Ramos (cell line): Measurements from ENCODE around the gene ELL3.
"Not testable (repeated sequence)": the region's sequence is repeated elsewhere in the genome, so short reads cannot be mapped to it uniquely, and the experiment has no call there.

Source experiments
- in situ Hi-C: fragments of 300-500 bp; cut with MboI; formaldehyde crosslinking; loops from one replicate; pipeline ENCODE4 v1.14.3; 2022; ENCODE audit warnings: low sequenced_read_pairs; ENCODE audit not compliant: unreplicated experiment

ELL3 gene, protein sequence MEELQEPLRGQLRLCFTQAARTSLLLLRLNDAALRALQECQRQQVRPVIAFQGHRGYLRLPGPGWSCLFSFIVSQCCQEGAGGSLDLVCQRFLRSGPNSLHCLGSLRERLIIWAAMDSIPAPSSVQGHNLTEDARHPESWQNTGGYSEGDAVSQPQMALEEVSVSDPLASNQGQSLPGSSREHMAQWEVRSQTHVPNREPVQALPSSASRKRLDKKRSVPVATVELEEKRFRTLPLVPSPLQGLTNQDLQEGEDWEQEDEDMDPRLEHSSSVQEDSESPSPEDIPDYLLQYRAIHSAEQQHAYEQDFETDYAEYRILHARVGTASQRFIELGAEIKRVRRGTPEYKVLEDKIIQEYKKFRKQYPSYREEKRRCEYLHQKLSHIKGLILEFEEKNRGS

DNA sequence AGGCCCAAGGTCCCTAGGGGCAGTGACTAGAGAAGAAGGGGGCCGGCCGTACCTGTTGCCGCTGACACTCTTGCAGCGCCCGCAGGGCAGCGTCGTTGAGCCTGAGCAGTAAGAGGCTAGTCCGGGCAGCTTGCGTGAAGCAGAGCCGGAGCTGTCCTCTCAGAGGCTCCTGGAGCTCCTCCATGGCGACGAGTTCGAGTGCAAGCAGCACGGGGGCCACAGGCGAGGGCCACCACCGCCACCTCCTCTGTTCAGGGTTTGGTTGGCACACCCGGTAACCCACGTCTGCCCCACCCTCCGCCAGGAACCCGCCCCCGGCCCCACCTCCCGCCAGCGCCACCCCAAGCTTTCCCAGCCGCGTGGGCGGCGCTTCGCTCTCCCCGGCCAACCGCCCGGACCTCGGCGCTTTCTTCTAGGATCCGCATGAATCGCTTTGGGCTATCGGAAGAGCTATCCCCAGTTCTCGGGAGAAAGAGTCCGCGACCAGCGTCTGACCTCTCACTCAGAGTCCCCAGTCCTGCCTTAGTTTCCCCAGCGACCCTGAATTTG is at the start of gene ELL3:
TSS of gene ELL3 (minus strand) at position 249 of the 549 bp plus-strand sequence. CDS start at position 184, 65 bp downstream.
- in situ Hi-C loops, result loop anchor here (25.0 kb wide), 1 partner anchor 936 kb away; the partner anchor contains the start of genes B2M and PATL2

DNA sequence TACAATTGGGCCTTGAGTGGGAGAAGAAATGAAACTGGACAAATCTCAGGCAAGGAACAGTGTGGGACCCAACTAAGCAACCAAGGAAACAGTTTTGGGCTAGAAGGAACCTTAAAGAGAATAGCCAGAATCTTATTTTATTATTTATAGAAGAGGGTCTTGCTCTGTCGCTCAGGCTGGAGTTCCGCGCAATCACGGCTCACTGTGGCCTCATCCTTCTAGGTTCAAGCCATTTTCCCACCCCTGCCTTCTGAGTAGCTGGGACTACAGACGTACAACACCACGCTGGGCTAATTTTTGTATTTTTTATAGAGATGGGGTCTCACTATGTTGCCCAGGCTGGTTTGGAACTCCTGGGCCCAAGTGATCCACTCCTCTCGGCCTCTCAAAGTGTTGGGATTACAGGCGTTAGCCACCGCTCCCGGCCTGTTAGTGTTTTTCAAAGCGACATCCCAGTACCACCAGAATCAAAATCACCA is 49.3 kb upstream of the ELL3 start:
- in situ Hi-C loops, result no loop called here

DNA sequence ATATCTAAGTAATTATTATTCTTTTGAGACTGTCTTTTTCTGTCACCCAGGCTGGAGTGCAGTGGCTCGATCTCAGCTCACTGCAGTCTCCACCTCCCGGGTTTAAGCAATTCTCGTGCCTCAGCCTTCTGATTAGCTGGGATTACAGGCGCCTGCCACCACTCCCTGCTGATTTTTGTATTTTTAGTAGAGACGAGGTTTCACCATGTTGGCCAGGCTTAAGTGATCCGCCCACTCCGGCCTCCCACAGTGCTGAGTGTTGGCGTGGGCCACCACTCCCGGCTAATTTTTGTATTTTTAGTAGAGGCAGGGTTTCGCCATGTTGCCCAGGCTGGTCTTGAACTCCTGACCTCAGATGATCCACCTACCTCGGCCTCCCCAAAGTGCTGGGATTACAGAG is 48.5 kb upstream of the ELL3 start:
- in situ Hi-C loops, result not testable (repeated sequence)

DNA sequence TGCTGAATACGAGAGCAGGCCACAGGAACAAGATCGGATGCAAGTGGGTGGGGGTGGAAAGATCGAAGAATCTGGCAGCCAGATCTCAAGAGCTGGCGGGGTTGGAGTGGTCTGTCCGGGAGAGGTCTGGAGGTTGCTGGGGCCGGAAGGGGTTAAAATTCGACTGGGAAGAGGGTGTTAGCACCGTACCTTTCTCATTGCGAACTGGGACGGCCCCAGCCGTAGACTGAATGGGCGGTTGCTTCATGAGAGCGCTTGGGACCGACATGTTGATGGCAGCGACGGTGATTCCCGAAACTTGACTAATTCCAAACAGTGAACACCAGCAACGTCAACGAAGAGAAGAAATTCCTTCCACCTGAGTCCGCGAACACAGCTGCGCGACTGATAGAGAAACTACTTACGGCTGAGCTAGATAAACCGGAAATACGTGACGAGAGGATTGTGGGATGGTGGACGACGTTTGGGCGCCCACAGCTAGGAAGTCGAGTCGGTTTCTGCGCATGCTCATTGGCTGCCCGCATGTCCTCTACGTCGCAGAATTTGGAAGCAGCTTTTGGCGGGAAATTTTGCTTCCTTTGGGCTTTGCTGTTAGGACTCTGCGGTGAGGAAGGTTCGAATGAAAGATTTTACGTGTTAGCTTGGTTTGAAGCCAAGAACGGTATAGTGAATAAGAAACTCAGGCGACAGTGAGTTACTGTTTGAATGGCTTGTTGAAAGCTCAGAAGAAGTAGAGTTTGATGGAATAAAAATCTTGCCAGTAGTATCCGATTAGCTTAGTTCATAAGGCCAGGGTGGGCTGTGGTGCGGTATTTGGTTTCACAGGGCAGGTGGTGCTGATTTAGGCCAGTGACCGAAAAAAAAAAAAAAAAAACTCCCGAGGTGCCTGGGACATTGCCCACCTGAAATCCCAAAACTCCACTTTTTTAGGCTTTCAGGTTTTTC is 47.8 kb upstream of the ELL3 start, which contains the start of gene MFAP1:
TSS of gene MFAP1 (minus strand) at position 389 of the 945 bp plus-strand sequence. CDS start at position 268, 121 bp downstream.
- in situ Hi-C loops, result no loop called here

DNA sequence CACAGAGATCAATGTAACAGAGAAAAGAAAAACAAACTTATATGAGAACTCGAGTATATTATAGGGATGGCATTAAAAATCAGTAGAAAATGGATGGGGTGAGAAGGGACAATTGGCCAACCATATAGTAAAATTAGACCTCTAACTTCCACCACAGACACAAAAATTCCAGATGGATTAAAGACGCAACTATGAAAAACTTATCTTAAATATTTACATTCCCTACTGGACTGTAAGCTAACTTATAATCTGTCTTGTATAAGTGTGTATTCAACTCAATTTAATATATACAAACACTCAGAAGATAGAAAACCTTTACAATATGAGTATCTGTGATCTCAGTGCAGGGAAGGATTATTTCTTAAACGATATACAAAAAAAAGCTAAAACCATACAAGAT is 44.7 kb upstream of the ELL3 start:
- in situ Hi-C loops, result no loop called here

DNA sequence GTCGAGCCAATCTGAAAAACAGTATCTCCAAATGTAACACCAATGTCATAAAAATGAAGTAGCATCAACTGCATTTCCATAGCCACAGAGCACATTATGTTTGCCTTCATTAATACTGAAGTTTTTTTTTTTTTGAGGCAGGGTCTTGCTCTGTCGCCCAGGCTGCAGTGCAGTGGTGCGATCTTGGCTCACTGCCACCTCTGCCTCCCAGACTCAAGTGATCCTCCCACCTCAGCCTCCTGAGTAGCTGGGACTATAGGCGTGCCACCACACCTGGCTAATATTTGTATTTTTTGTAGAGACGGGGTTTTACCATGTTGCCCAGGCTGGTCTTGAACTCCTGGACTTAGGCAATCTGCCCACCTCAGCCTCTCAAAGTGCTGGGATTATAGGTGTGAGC is 38.3 kb upstream of the ELL3 start:
- in situ Hi-C loops, result not testable (repeated sequence)

DNA sequence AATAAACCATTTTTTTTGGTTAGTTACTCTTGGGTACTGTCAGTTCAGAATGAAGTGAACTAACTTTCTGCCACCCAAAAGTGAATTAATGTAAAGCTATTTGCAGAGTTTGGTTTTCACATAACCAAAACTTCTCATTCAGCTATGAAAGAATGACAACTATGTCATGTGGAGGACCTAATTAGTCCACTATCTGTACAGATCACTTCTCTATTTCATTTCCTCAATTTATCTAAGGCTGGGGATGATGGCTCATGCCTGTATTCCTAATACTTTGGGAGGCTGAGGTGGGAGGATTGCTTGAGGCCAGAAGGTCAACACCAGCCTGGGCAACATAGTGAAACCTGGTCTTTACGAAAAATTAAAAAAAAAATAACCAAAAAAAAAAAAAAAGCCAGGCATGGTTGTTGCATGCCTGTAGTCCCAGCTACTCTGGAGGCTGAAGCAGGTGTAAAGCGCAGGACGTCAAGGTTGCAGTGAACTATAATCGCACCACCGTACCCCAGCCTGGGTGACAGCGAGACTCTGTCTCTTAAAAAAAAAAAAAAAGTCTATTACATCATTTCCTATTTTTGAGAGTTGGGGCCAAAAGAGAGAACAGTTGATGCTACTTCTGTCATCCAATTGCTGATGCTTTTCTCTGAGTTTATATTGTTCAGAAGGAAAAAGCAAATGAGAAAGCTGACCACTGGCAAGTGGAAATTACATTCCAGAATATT is 32.4 kb upstream of the ELL3 start:
- in situ Hi-C loops, result loop anchor here (10.0 kb wide), 1 partner anchor 64 kb away; the partner anchor contains the start of gene PDIA3

DNA sequence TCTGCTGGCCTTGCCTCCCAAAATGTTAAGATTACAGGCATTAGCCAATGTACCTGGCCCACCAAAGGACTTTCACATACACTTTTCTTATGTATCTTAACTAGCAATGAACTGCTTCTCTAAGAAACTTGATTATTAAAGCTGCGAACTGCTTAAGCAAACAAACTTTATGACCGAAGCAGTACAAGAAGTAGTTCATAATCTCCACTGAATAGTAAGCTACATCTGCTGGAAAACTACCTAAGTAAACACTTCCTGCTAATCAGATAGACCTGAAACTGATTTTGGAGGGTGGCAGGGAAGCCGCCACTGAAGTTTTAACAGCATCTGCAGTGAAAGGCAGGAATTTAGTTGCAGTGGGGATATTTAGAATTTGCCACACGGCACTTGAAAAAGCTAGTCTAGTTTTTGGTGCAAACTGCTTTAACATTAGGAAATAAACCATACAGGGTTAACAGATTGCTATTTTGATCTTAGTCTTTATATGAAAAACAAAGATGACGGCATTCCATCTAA is 31.7 kb upstream of the ELL3 start:
- in situ Hi-C loops, result loop anchor here (10.0 kb wide), 1 partner anchor 64 kb away; the partner anchor contains the start of gene PDIA3

DNA sequence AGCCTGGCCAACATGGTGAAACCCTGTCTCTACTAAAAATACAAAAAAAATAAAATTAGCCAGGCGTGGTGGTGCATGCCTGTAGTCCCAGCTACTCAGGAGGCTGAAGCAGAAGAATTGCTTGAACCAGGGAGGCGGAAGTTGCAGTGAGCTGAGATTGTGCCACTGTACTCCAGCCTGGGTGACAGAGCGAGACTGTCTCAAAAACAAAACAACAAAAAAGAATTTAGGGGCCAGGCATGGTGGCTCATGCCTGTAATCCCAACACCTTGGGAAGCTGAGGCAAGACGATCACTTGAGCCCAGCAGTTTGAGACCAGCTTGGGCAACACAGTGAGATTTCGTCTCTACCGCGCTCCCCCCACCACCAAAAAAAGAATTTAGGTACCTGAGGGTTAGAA is 25.9 kb upstream of the ELL3 start:
- in situ Hi-C loops, result loop anchor here (10.0 kb wide), 1 partner anchor 58 kb away; the partner anchor contains the start of gene PDIA3

DNA sequence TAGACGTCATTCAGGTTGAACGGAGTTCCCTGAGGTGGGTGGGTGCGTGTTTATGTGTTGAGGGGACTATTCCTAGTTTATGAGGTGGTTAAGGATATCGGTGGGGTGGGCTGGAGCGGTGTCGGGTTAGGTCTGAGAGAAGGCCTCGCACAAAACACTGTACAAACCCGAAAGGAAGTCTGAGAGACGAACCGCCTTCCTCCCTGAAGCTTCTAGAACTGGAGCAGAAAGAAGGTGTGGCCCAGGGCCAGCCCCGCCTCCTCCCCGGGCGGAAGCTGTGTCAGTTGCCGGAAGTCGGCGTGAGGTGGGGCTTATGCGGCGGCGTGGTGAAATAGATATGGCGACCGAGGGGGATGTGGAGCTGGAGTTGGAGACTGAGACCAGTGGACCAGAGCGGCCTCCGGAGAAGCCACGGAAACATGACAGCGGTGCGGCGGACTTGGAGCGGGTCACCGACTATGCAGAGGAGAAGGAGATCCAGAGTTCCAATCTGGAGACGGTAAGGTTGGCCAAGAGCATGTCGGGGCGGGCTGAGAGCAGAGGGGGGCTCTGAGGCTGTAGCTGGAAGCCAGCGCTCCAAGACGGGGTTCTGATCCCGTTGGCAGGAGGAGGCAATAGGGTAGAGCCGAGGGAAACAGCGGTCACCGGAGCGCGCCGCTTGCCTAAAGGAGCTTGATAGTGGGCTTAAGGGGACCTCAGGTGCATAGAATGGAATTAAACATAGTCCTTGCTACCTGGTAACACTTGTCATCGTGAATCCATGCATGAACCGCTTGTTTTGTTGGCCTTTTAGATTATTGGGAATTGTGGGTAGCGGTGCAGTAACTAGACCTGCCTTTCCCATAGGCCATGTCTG is 23.7 kb upstream of the ELL3 start, which contains the start of gene HYPK:
TSS of gene HYPK (plus strand) at position 314 of the 856 bp plus-strand sequence. CDS start at position 338, 24 bp downstream.
- in situ Hi-C loops, result loop anchor here (10.0 kb wide), 1 partner anchor 56 kb away; the partner anchor contains the start of gene PDIA3

DNA sequence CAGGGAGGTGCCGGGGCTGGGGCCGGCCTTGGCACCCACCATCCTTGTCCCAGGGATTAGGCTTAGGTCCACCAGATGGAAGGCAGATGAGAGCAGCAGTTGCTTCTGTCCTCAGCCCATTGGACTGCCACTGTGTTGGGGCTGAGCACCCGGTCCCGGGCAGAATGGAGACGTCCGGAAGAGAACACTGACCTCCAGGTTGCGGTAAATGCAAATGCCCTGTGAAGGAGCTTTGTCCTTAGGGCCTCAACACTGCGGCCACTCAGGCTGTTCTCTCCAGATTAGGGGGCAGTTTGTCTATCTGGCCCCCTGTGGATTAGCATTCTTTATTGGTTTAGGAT is 23.1 kb upstream of the ELL3 start, which contains the start of gene SERINC4:
TSS of gene SERINC4 (minus strand) at position 276 of the 341 bp plus-strand sequence. CDS start at position 42, 234 bp downstream.
- in situ Hi-C loops, result loop anchor here (10.0 to 25.0 kb wide), 2 partner anchors 55 to 912 kb away; partner anchors contain the start of genes B2M, PATL2 and PDIA3

DNA sequence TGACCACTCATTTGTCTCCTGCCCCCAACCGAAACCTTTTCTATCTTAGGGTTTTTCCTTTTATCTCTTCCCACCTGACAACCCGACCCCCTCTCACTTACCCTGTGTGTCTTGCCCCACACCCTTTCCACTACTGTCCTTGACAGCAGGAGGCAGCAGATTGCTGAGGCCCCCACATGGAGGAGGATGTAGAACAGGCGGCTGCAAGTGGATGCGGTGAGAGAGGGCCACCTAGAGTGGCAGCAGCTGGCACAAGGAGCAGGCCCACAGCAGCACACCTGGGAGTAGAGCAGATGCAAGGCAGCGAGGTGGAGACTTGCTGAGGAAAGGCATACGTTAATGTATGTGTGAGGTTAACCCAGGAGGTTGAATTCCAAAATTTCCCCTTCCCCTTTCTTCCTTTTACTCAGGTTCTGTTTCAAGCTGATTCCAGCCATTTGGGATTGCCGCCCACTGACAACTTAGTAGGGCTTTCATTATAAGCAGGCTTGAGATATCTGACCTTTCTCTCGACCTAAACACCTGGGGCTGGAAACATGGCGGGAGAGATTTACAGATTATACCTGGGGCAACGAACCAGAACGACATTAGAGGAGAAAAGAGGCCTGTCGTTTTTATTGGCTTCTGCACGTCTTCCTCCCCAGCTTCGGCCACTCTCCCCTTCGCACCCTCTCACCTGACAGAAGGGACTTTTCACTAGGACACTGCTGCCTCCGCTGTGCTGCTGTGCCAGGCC is 22.6 kb upstream of the ELL3 start:
- in situ Hi-C loops, result loop anchor here (25.0 kb wide), 1 partner anchor 913 kb away; the partner anchor contains the start of genes B2M and PATL2

DNA sequence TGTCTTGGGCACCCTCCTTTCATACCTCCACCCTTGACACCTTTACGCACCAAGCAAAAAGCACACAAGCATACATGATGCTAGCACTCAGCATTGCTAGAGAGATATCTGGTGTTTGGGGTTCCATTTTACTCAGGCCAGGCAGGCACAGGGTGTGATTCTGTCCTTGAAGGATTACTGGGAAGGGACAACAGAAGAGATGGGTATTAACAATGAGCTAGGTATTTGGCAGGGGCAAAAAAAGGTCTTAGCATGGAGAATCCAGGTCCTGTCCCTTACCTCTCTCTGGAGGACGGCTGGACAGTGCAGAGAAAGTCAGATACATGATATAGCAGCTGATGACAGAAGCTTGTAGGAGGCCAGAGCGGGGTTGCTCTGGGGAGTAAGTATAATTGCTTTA is 19.8 kb upstream of the ELL3 start:
- in situ Hi-C loops, result loop anchor here (25.0 kb wide), 1 partner anchor 916 kb away; the partner anchor contains the start of genes B2M and PATL2

DNA sequence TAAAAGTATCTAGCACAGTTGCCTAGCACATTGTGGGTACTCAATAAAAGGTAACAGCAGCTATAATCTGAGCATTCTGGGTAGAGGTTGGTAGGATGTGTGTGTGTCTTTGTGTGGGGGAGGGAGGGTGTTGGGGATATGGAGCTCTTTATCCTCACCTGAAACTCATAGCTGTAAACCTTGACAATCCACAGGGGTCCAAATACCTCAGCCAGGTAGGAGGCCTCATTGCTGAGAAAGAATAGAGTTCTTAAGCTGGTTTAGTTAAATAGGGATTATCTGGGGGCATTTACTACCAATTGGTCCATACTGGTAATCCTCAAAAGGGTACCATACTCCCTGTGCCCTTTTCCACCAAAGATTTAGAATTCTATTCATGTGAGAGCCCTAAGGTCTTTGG is 19.2 kb upstream of the ELL3 start:
- in situ Hi-C loops, result loop anchor here (25.0 kb wide), 1 partner anchor 916 kb away; the partner anchor contains the start of genes B2M and PATL2

DNA sequence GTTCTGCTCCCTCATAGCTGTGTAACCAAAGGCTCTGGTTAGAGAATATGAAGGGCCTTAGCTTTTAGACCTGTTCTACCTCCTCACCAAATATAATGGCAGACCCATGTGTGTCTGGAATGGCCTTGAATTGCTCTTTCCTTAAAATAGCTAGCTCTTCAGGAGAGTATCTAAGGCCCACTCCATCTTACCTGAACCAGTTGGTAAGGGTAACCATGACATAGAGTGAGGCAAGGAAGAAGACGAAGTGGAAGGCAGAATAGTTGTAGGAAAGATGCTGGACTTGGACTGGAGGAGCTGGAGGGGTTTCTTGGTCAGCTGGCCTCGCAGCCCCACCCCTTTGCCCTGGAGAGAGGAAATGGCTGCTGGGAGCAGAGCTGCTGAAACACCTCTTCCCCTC is 18.4 kb upstream of the ELL3 start:
- in situ Hi-C loops, result loop anchor here (25.0 kb wide), 1 partner anchor 917 kb away; the partner anchor contains the start of genes B2M and PATL2

DNA sequence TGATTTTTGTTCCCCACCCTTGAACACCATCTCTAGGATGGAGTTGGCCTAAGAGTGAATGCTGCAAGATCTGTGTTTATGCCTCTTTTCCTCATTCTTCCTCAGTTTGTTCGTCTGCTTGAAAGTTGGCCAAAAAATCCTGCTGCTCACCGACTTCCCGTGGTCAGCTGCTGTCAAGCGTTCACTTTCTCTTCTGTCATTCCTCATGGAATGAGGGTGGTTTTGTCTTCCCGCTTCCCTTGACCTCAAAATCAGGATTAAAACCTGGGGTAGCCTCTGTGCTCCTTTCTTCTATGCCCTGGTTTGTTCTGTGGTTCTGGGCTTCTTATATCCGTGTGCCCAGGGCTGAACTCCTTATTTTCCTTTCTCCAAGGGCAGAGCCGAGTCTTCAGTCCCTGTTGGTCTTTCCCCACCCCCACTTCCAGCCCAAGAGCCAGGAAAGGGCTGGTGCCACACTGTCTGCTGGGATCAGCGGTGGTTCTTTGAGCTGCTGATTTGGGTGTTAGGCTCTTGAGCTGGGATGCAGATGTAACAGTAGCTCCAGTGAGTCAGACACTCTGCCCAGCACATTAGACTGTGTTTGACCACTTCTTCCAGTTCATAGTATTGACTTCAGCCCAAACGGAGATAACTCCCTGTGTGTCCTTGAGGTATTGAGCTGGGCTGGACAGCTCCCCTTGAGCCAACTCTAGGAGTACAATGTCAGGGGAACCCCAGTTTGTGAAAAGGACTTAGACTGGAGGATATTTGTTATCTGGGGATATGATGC is 17.7 kb upstream of the ELL3 start:
- in situ Hi-C loops, result loop anchor here (25.0 kb wide), 1 partner anchor 918 kb away; the partner anchor contains the start of genes B2M and PATL2
